GM19455 (cell line): ENCODE data around the gene ZNF777.
"Not testable (repeated sequence)": the region's sequence is repeated elsewhere in the genome, so short reads cannot be mapped to it uniquely, and the experiment has no call there.

ENCODE experiments used
- ATAC-seq: cut with Tn5 transposase; IDR thresholded peaks from one replicate; pipeline ENCODE4 v1.9.1; 2021; ENCODE audit not compliant: unreplicated experiment

The ZNF777 gene

GRCh38 chr7:149460493-149461277, at the start of gene ZNF777:
Gene ZNF777 (minus strand): TSS chr7:149461062. CDS start chr7:149456022, 5,040 bp downstream.
- peak; percentile 96 for ATAC-seq

DNA sequence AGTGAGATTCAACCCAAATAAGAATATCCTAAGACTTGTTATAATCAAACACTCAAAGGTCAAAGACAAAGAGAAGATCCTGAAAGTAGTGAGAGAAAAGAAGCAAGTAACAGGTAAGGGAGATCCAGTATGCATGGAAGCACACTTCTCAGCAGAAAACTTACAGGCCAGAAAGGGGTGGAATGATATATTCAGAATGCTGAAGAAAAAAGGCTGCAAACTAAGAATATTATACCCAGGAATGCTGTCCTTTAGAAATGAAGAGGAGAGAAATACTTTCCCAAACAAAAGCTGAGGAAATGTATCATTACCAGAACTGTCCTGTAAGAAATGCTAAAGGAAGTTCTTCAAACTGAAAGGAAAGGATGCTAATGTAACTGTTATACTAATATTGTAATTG, 49.4 kb upstream of the ZNF777 start:
- ATAC-seq = no peak

- ATAC-seq = no peak
Observed at GRCh38 chr7:149509774-149510173, 48.9 kb upstream of the ZNF777 start.

DNA sequence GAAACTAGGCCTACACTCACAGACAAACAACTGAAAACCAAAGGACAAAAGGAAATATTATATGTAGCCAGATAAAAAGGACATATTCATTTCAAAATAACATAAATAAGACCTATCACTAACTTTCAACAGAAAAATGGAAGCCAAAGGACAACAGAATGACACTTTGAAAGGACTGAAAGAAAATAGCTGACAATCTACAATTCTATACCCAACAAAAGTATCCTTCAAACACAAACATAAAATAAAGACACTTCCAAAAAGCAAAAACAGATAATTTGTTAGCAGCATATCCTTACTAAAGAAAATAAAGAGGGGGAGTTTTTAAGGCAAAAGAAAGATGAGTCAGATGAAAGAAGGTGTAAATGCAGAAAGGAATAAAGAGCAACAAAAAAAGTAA, 44.7 kb upstream of the ZNF777 start:
- no peak for ATAC-seq

- ATAC-seq = no peak
Observed at GRCh38 chr7:149501651-149502050, 40.8 kb upstream of the ZNF777 start.

DNA sequence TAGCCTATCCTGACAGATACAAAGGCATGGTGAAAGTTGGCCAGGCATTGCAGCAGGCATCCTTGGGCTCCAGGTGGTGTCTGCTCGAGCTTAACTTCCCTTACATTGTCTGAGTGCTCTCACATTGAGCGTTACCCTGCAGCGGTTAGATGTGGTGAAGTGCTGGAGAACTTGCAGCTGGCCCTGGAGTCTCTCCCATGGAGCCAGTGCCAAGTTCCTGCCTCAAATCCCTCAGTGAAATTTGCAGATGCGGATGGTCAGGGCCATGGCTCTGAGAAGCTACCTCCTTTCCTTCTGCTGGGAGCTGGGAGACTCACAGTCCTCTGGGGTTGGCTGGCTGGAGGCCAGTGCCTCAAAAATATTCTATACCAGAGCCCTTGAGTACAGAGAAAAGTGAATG, 40.0 kb upstream of the ZNF777 start:
- ATAC-seq = no peak

DNA sequence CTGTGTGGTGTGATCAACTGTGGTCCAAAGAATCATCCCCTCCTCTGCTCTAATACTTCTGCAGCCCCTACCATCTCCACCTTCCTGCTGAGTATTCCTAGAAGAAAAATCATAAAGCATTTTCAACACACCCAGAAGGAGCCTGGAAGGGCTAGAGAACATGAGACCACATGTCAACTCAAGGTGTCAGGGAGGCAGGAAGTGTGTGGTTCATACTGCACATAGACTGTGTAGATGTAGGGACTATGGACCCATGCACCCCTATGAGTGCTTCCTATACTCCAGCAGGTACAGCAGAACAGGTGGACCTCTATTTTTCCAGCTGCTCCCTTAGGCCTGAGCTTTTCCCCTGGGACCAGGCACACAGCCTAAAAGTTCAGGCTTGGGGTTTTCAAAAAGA, 39.3 kb upstream of the ZNF777 start:
- ATAC-seq = no peak

GRCh38 chr7:149498811-149499210, 37.9 kb upstream of the ZNF777 start:
- no peak for ATAC-seq

DNA sequence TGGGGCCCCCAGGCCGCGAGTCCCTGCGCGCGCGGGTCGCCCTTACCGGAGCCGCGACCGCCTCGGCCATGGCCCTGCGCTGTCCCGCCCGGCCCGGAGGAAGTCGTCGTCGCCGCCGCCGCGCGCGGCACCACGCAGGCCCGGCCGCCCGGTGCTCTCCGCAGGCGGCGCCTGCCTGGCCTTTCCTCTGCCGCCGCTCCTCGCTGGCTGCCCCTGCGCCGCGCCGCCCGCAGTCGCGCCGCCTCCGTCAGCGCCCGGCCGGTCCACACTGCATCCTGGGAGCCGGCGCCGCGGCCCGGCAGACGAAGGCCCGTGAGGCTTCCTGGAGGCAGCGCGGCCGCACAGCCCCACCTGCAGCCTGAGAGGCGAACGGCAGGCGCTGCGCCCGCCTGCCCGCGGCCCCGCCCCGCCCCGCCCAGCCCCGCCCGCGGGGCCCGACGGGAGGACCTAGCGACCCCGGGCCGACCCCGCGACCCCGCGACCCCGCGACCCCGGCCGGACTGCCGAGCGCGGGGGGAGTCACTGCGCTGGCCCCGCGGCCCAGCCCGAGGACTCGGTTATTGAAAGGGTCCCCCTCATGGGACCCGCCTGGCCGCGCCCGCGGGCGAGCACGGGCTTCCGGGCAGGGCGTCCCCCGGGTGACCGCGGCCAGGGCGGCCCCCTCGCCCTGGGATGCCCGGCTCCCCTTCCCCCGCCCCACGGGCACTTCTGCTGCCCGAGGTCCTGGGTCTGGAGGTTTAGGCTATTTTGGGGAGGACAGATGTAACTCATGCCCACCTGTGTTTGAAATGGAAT, 36.8 kb upstream of the ZNF777 start, which contains the start of gene ZNF746:
ZNF746 (minus strand) TSS at position 343 of the 795 bp plus-strand sequence; CDS start at position 70, 273 bp downstream.
- peak; percentile 94 for ATAC-seq

DNA sequence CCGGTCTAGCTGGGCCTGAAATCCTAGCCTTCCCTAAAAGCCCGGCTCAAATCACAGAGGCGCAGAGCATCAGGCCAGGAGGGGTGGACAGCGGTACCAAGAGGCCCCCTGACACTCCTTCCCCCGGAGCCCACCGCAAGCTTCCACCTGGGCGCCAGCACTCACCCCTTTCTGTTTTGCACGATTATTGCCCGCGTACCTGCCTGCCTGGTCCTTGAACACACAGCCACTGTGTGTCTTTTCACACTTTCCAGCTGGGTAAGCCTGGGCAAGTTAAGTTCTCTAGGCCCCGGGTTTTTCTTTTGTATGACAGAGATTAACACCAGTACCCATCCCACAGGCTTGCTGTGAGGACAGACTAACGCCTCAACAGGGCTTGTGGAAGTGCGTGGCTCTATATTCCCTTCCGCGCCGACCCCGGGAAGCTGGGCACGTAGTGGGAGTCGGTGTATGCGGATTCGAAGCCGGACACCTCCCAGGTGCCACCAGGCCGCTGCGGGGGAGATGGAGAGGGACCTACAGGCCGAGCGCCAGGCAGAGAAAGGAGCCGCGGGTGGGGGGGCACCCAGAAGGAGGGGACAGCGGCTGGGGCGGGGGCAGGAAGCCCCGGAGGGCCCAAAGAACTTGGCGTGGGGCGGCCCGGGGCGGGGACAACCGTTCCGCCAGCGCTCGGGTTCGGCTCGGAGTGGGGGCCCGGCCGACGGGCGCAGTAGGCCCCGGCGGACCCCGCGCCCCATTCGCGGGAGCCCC, 36.0 kb upstream of the ZNF777 start:
- peak; percentile 40 for ATAC-seq

DNA sequence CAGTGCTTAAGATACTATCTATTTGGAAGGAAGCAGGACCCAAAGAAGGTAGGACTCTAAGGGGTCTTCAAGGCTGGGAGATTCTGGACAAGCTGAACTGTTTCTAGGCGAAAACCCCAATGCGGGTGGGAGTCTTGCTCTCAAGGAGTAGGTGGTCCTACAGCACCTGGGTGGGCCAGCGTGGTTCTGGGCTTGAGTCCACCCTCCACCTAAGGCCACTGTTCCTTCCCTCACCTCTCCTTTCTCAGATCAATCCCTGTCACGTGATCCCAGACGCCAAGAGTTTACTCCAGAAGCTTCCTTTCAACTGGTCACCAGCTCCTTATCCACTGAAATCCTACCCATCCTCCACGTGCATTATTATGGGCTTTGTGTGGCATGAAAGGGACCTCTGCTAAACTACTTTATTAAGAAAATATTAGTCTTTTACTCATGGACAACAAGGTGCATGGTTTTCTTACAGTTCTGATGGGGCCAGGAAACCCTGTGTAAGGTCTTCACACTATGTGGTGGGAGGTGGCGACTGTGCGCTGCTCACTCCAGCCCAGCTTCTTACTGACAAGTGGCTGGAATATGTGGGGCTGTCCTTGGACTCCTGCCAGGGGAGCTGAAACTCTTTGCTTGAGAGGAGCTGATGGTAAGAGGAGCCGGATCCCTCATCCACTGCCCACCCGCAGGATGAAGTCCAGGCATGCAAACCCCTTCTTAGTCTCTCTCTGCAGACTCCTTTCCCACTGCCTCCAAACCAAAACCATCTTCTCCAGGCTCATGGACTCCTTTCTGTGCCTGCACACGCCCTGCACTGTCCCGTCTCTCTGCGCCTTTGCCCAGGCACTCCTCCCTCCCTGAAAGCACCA, 35.2 kb upstream of the ZNF777 start:
- ATAC-seq = no peak

DNA sequence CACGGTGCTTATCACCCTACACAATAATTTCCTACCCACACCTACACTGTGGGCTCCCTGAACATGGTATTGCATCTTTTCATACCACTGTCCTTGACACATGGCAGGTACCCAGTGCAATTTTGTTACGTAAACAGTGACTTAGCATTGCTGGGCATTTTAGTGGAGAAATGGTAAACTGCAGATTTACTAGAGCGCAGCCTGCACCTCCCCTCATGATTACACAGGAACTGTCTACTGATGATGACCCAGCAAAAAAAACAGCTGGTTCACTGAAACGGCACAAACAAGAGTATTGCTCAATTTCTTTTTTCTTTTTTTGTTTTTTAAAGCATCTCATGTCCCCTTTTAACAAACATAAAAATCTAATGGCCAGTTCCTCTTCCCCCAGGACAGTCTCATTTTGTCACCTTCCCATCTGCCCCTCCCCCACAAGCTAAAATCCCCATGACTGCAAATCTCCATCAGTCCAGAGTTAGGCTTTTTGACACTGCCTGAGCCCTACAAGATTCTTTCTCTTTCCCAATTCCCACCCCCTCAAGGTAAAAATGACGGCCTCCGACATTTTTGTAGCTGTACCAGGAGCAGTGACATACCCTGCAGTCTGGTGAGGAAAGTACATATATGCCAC, 34.0 kb upstream of the ZNF777 start:
- no peak for ATAC-seq

GRCh38 chr7:149493975-149494374, 33.1 kb upstream of the ZNF777 start:
- ATAC-seq = not testable (repeated sequence)

DNA sequence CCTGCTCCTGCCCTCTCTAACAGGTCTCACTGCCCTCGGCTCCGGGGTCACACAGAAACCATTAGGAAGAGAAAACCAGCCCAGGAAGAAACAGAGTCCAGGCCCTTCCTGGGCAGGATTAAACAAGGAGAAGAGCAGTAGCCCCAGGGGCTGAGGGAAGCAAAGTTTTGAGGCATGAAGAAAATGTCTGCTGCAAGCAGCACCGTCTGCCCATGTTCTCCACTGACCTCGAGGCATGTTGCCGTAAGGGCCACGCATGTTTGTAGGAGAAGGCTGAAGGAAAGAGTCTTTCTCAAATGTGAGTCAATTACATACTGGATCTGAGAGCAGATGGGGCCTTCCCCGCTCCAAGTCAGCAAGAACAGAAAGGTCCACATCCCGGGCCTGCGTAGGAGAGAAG, 32.5 kb upstream of the ZNF777 start:
- ATAC-seq = no peak

DNA sequence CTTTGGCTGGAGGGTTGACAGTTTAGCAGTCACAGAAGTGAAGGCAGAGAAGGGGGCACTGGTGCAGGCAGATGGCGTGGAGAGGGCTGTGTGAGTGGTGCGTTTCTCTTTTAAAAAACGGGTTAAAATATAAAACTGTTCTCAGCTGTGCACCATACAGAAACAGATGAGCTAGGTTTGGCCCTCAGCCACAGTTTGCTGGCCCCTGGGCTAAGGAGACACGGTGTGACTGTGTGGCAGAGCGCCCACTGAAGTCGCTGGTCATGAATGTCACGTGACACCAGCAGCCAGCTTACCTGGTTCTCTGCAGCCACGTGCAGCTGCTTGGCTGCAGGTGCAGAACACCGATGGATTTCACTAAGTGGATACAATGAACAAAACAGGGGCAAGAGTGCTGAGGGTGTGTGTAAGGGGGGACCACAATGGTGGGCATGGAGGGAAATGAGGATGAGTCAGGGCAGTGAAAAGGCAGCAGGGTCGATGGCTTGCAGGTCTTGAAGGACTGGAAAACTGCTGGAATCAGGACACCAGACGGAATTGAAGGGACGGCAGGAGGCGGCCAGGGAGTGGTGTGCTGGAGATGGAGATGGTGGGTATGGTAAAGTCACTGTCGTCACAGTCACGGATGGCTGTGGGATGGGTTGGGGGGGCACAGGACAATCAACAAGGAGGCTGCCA, 29.4 kb upstream of the ZNF777 start:
- no peak for ATAC-seq

DNA sequence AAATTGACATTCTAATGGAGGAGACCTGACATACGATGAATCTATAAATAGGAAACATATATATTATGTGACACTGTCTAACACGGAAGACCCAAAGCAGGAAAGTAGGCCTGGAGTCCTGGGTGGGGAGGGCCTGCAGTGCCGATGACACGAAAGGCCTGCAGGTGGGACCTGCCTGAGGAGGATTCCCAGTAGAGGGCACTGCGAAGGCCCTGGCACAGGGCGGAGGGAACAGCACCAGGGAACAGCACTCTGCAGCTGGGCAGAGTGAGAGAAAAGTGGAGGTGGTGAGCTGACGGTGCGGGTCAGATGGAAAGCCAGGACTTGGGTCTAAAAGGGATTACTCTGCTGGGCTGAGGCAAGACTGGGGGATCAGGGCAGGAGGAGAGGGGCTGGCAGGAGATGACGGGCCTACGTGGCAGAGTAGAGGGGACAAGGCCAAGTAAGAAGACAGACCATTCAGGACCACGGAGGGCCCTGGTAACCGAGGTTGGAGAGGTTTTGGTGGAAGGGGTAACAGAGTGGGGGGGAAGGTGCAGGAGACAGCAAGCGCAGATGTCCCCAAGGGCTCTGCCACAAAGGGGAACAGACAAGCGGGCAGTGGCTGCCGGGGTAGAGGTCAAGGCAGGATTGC, 28.6 kb upstream of the ZNF777 start:
- no peak for ATAC-seq

GRCh38 chr7:149479568-149479967, 18.7 kb upstream of the ZNF777 start:
- ATAC-seq = no peak

DNA sequence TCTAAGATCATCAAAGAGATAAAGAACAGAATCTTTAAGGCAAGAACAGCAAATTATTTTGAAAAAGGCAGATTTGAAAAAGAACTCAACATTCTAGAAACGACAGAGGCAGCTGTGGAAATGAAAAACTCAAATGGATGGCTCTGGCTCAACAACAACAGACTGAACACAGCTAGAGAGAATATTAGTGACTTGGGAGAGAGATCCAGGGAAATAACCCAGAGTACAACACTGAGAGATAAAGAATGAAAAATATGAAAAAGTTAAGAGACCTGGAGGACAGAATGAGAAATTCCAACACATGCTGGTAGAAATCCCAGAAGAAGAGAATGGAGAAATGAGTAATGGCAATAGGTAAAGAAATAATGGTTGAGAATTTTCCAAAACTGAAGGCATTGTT, 17.9 kb upstream of the ZNF777 start:
- ATAC-seq = no peak
